ENCODE results near the gene PRDM10. TPM values are rescaled to one million over a fixed set of nuclear protein-coding genes. Genes with fewer than 3 reads are reported as not detected.
A peak's percentile ranks its signal among the peaks of the same experiment; 100 is the strongest.

Gene PRDM10
- total RNA-seq, 1 experiment from 2014 or later, result 9.2 TPM

GRCh38 chr11:129905402-129905801, 97.2 kb downstream of the PRDM10 start:
- POLR2A ChIA-PET, result no interaction called here
- Histone ChIP-seq H3K79me2 (ENCODE audit: insufficient read depth, low read length) (no peaks in the 10 kb centered on the region), H2AFZ (ENCODE audit: low read depth, low read length, poor library complexity, severe bottlenecking) (no peak overlapping the region), H3K4me2 (ENCODE audit: low read length) (no peak overlapping the region), H3K9ac (ENCODE audit: low read length) (no peak overlapping the region), H3K9me3 (ENCODE audit: control insufficient read depth in 1 of 2, insufficient read depth in 1 of 2, low read depth in 1 of 2, low read length in 2 of 2) (no peaks in the 10 kb centered on the region), H3K4me1 (ENCODE audit: control insufficient read depth in 1 of 2, insufficient read depth in 2 of 2, low read length in 2 of 2) (no peaks in the 10 kb centered on the region), H3K4me3 (replicated peaks in 1 of 2; ENCODE audit: low read depth in 1 of 2, low read length in 2 of 2) (no peak overlapping the region), H4K20me1 (ENCODE audit: insufficient read depth) (no peaks in the 10 kb centered on the region), H3K27me3 (ENCODE audit: insufficient read depth, low read length) (no peaks in the 10 kb centered on the region), H3K9me2 (ENCODE audit: insufficient read depth) (no peaks in the 10 kb centered on the region), H3K27ac (ENCODE audit: low read depth, low read length) (no peak overlapping the region), H3K36me3 (ENCODE audit: control insufficient read depth in 1 of 2, insufficient read depth in 2 of 2, low read length in 2 of 2) (no peaks in the 10 kb centered on the region; a peak in 1 of 4 replicates)
- RAD21 ChIA-PET (ENCODE audit: low non-redundant PET in 1 of 2, low total read pairs in 2 of 2, uncharacterized antibody in 2 of 2, unreplicated experiment in 2 of 2), result no interaction called here
- CTCF ChIA-PET, result interaction anchor here (2.0 kb wide), 1 partner anchor 227 kb away, joined by 4 read pairs; no protein-coding TSS in a partner anchor
- TF ChIP-seq ELF1 (IDR thresholded peaks at IDR 0.05; ENCODE audit: borderline replicate concordance, low read depth), result no peak
- TF ChIP-seq EZH2 (IDR thresholded peaks at IDR 0.05), result no peak
- TF ChIP-seq RAD21 (IDR thresholded peaks at IDR 0.05; ENCODE audit: low read depth), result no peak
- no peak for ATAC-seq
- intact Hi-C loops (cut with micrococcal nuclease), result no loop called here
- BruUV-seq (replicated peaks), result no TSS peak
- no peak for DNase-seq (ENCODE audit: low read depth, low spot score)

- POLR2A ChIA-PET, result no interaction called here
- Histone ChIP-seq H3K4me1 (ENCODE audit: control insufficient read depth in 1 of 2, insufficient read depth in 2 of 2, low read length in 2 of 2) (peaks cover 3 to 12% of the 10 kb centered on the region in 2 experiments; a peak in 3 of 4 replicates), H3K27me3 (ENCODE audit: insufficient read depth, low read length) (no peaks in the 10 kb centered on the region), H3K4me2 (ENCODE audit: low read length) (peak overlapping the region; percentile 90), H3K36me3 (ENCODE audit: control insufficient read depth in 1 of 2, insufficient read depth in 2 of 2, low read length in 2 of 2) (peaks cover 12 to 14% of the 10 kb centered on the region in 2 experiments; a peak in 3 of 4 replicates), H3K27ac (ENCODE audit: low read depth, low read length) (no peak overlapping the region), H3K9me2 (ENCODE audit: insufficient read depth) (no peaks in the 10 kb centered on the region), H3K4me3 (replicated peaks in 1 of 2; ENCODE audit: low read depth in 1 of 2, low read length in 2 of 2) (peak overlapping the region; percentile 81 to 92), H3K9ac (ENCODE audit: low read length) (peak overlapping the region; percentile 77; the same call in 1 of the 2 replicates), H2AFZ (ENCODE audit: low read depth, low read length, poor library complexity, severe bottlenecking) (peak overlapping the region; percentile 22), H4K20me1 (ENCODE audit: insufficient read depth) (no peaks in the 10 kb centered on the region), H3K79me2 (ENCODE audit: insufficient read depth, low read length) (peaks cover 38% of the 10 kb centered on the region), H3K9me3 (ENCODE audit: control insufficient read depth in 1 of 2, insufficient read depth in 1 of 2, low read depth in 1 of 2, low read length in 2 of 2) (no peaks in the 10 kb centered on the region)
- CTCF ChIA-PET, result no interaction called here
- ATAC-seq (no peak), DNase-seq (ENCODE audit: low read depth, low spot score) (no peak)
- TF ChIP-seq POLR2A (IDR thresholded peaks at IDR 0.05; ENCODE audit: borderline replicate concordance, extremely low read depth, insufficient read depth, insufficient read length) (peak; percentile 3), RAD21 (IDR thresholded peaks at IDR 0.05; ENCODE audit: low read depth) (no peak), POLR2AphosphoS5 (IDR thresholded peaks at IDR 0.05; ENCODE audit: low read depth, low read length) (no peak)
- BruUV-seq (replicated peaks), result no TSS peak
- RAD21 ChIA-PET (ENCODE audit: low non-redundant PET in 1 of 2, low total read pairs in 2 of 2, uncharacterized antibody in 2 of 2, unreplicated experiment in 2 of 2), result no interaction called here
- intact Hi-C loops (cut with micrococcal nuclease), result no loop called here
Measured at GRCh38 chr11:129896062-129896461, 106.6 kb downstream of the PRDM10 start.
